ENCODE measurements around the gene PDPR.
"Not testable (repeated sequence)": the region's sequence is repeated elsewhere in the genome, so short reads cannot be mapped to it uniquely, and the experiment has no call there.

Gene PDPR

DNA sequence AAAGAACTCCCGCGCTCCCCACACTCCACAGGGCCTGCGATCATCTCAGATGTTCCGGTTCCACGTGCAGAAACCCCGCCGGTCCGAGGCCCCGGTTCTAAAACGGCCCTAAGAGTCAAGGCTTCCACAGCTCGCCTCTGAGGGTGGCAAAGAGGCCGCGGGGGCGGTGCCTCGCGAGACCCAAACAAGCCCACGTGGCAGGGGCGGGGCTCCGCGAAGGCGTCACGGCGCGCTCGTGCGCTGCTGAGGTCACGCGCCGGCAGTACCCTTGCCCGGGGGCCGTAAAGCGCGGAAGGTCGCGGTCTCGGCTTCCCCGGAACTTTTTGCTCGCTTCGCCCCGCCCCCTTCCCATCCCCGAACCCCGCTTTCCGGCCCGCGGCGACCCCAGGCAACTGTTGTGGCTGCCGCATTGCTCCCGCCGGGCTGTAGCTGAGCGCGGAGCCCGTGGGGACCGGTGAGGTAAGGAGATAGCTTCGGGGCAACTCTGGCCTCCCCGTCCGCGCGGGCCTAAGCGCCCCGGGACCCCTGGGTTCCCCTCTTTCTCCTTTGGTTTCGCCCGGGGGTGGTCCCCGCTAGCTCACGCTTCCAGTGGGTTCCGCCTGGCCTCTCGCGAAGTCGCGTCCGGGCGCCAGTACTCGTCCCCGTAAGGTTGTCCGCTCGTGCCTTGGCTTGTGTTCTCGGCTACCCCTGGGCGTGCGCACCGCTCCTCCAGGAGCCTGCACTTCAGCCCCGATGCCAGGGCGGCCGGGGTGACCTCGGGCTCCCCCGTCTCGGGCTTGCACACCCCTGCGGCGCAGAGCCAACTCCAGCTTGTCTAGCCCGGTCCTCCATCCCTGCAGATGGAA, at the start of gene PDPR:
Gene PDPR (plus strand): TSS at position 351 of the 845 bp plus-strand sequence. CDS start 6,161 bp downstream, outside the sequence.
- peak; percentile 85 for DNase-seq (ENCODE audit: low read depth)

DNA sequence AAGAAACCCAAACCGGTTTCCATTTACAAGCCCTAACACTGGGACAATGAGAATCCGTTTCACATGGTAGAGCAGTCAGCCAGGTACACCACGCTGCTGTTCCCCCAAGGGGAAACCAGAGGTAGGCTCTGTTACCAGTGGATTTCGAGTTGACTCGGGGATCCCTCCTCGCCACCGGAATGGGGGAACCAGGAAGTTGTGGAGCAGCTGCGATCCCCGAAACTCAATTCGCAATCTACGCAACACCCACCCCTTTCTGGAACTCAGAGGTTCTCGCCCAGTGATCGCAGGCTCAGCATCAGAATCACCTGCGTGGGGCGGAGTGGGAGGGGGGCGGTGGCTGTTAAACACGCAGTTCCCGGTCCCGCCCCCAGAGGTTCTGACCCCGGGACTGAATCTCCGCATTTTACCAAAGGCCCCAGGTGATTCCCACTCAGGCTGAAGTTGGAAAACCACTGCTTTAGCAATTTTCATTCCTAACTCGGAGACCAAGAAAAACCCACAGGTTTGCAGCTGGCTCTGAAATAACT, 49.2 kb upstream of the PDPR start:
- DNase-seq (ENCODE audit: low read depth): peak; percentile 7

DNA sequence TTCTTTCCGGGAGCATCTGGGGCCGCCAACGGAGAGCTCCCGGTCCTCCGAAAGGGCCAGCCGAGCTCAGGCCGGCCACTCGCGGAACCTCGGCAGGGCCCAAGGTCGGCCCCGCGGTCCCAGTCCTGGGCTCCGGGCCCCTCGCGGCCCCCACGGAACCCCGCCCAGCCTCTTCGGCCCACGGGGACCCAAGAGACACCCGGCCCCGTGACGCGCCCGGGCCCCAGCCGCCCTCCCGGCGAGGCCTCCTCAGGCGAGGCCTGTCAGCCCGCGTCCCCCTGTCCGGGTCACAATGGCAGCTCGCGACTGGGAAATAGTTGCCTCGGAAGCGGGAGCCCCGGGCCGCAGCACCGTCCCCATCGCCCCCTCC, 48.8 kb upstream of the PDPR start:
- DNase-seq (ENCODE audit: low read depth): not testable (repeated sequence)

DNA sequence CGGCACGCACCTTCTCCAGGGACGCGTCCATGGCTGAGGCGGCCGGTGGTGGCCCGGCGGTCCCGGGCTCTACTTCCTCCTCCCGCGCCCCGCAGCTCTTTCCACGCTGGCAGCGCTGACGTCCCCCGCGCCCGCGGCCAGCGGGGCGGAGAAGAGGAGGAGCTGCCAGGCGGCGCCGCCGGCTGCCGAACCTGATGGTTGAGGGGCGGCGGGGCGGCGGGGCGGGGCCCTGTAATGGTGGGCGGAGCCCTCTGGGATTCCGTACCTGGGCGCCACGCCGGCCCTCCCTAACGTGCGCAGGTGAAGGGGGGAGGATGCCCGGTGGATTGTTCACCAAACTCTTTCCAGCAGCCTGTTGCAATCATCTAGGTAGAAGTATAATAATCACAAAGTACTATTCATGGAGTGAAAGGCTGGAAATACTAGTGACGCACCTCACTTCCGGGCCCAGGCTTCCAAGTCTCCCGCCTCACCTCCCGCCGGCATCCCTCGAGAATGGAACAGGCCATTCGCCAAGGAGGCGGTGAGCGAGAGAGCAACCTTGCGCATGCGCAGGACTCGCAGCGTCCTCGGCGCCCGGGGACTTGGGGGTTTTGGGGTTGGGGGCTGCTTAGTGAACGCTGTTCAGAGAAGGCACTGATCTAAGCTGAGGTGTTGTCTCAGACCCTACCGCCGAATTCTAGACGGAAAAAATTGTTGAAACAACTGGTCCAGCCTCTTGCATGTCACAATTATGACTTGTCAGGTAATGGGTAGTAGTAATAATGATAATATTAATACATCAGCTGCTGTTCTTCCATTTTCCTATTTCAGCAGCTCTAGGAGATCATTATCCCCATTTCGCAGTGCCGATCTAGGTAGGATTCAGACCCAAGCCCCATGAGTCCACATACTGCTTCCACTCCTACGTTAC, 48.1 kb upstream of the PDPR start:
- peak; percentile 71 for DNase-seq (ENCODE audit: low read depth)

DNA sequence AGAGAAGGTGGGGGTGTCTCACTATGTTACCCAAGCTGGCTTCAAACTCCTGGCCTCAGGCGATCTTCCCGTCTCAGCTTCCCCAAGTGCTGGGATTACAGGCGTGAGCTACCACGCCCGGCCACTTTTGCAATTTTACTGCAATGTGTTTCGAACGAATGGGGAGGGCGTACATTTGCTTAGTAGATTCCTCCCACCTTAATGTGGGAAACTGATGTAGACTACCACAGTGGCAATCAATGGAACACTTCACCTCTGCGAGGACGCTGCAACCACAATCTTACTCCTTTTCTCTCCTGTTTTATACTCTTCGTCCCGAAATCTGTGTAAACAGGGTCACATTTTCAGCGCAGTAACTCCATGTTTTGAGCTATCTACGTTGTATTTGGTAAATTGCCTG, 47.4 kb upstream of the PDPR start:
- DNase-seq (ENCODE audit: low read depth): not testable (repeated sequence)

DNA sequence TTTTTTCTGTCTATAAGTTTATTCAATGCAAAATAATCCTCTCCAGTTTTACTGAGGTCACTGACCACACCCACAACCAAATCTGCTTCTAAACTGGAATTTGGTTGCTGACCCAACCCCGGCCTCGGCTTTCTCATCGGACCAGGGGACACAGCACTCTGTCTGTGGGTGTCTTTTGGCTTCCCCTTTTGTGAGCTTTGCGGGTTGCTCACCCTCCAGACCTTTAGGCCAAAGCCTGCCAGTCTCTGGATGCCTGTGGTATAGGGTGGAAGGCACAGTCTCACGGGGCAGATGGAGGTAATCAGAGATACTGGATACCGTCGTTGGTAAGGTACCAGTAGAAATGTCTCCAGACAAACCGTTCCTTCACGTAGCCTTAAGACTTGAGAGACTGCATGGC, 35.1 kb upstream of the PDPR start:
- DNase-seq (ENCODE audit: low read depth): not testable (repeated sequence)

DNA sequence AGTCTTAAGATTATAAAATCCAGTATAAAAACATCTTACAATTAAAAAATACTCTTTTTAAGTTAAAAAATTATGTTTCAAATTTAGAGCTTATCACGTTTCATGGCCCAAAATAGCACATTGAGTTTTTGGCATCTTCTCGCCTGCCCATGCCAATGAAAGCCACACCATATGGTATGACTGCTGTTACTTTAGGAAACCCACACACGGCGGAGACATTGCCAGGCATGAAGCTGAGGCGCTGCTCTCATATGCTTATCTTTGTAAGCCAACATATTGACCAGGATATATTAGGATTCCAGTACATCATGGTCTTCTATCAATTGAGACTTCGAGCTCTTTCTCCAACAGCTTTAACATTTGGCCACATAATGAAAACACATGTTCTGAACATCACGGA, 32.9 kb upstream of the PDPR start:
- DNase-seq (ENCODE audit: low read depth): not testable (repeated sequence)

DNA sequence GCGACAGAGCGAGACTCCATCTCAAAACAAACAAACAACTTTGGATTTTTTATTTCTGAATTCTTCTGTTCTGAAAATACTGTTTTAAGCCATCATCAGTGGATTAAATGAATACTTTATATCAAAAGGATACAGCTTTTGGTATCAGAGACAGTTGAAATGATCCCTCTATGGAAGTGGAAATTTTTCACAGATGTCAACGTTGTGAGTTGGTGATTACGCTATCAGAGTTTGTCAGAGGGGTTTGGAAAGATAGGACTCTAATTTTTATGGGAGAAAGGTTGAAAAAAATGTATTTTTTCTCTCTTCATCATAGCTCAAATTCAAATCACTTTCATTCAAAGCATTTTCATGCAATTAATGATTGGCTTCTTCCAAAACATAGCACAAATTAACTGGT, 30.2 kb upstream of the PDPR start:
- DNase-seq (ENCODE audit: low read depth): not testable (repeated sequence)

DNA sequence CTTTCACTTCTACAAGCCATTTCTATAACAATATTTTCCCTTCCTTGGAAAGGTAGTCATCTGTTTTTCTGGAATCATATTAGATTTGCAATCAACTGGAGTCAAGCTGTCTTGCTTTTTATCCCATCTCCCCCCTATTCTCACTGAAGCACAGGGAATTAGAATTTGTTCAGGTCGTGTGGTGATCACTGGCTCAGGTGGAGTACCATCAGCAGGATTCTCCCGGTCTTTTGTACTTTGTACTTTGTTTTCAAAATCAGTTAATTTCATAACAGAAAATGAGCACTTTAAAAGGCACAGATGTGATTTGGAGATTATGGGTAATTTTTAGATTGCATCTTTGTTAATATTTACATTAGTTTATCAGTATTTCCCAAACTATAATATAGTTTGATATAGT, 26.0 kb upstream of the PDPR start:
- DNase-seq (ENCODE audit: low read depth): not testable (repeated sequence)

DNA sequence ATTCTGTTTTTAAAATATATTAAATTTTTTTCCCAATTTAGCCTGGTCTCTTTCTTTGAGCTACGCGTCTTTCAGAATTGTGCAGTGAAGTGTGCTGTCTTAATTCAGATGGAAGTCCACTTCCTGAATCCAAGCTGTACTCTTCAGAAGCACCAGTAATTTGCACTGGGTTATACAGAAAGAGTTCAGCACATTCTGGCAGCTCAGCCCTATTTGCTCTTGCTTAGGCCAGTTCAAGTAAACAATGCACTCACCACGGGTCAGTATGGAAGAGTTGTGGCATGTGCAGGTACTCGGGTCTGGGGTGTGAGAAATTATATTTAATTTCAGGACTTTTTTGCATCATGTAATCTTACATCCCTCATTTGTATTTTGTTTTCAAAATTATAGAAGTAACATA, 25.3 kb upstream of the PDPR start:
- not testable (repeated sequence) for DNase-seq (ENCODE audit: low read depth)

DNA sequence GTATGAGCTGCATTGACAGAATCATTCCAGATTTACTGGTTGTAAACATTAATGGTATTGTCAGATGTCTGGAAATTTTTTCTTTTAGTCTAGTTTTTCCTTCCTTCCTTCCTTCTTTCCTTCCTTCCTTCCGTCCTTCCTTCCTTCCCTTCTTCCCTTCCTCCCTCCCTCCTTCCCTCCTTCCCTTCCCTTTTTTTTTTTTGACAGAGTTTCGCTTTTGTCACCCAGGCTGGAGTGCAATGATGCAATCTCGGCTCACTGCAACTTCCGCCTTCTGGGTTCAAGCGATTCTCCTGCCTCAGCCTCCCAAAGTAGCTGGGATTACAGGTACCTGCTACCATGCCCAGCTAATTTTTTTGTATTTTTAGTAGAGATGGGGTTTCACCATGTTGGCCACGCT, 24.8 kb upstream of the PDPR start:
- DNase-seq (ENCODE audit: low read depth): not testable (repeated sequence)

DNA sequence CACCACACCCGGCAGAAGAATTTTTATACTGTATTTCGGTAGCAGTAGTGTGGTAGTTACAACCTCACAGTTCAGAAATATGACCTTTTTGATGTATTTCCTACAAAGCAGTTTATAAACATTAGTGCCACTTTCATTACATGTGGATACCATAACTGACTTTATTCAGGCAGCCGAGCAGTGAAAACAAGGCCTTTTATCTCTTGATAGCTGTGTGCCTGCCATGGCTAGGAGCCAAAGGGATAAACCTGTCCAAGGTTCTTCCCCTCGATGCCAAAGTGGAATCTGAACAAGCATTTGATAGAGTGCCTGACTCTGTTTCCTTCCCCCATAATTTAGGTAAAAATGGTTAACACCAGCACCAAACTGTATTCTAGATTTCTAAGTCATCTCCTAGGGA, 23.0 kb upstream of the PDPR start:
- DNase-seq (ENCODE audit: low read depth): not testable (repeated sequence)

DNA sequence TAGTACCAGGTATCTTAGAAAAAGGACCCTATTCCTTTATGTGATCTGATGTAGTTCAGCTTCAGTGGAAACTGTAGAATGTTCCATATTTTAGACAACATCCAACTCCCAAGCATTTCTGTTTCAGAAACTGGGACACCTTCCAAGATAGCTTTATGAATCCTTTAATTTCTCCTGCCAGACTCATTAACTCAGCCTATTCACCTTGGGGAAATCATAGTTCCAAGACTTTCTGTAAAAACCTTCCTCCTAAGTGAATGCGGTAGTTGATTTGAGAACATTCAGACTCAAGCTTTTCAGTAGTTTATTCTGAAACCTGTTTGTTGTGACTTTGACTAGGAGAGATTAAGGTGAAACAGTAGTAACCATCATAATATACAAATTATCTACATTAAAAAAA, 20.0 kb upstream of the PDPR start:
- not testable (repeated sequence) for DNase-seq (ENCODE audit: low read depth)

DNA sequence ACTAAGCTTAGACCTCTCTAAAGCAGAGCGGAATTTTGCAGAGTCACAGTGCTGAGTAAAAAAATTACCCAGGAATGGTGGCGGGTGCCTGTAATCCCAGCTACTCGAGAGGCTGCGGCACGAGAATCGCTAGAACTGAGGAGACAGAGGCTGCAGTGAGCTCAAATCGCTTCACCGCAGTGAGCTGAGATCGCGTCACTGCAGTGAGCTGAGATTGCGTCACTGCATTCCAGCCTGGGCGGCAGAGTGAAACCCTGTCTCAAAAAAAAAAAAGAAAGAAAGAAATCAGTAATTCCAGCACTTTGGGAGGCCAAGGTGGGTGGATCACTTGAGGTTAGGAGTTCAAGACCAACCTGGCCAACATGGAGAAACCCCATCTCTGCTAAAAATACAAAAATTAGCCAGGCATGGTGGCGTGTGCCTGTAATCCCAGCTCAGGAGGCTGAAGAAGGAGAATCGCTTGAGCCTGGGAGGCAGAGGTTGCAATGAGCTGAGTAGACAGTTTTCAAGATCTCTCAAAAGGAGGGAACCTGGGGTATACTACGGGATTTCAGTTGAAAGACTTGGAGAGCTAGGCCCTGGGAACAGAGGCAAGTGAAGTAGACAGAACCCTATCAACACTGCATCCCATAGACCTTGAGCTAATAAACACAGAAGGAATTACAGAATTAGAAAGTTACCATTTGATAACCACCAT, 4.4 kb upstream of the PDPR start:
- DNase-seq (ENCODE audit: low read depth): peak; percentile 70

DNA sequence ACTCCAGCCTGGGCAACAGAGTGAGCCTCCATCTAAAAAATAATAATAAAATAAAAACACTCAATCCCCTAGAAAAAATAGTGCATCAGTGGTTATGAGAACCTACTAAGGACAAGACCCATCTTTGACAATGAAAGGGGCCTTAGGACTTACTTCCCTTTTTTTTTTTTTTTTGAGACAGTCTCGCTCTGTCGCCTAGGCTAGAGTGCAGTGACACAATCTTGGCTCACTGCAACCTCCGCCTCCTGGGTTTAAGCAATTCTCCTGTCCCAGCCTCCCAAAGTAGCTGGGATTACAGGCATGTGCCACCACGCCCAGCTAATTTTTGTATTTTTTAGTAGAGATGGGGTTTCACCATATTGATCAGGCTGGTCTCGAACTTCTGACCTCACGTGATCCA, 2.0 kb upstream of the PDPR start:
- not testable (repeated sequence) for DNase-seq (ENCODE audit: low read depth)

DNA sequence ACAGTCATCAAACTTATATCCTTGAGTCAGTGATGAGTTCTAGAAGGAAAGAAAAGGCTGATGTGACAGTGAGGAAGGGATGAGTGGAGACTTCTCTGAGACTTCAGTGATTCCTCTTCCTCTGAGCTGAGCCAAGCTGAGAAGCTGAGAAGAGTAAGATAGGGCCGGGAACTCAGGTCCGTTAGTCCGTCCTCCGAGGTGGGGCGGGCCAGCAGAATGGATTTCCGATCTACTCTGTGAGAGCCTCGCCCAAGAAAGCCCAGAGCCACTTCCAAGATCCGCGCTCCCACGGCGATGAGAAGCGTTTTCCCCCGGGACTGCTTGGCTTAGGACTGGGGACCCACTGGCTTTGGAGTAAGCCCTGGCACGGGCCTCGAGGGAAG, 542 bp upstream of the PDPR start:
- DNase-seq (ENCODE audit: low read depth): not testable (repeated sequence)

DNA sequence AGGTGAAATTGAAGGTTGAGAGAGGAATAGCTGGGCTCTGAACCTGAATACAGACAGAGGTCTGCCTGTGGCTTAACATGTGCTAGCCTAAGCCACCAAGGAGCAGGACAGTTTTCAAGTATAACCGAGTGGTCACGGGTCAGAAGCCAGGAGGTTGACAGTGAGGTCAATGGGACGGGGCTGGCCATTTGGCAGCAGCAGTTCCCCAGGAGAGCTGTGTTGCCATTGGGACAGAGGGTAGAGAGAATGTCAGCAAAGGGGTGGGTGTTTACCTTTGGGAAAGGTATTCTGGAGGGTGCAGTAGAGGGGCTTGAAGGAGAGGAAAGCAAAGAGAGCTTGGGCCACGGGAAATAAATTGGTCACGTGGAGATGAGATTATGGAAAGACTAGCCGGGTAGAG, 4.2 kb downstream of the PDPR start:
- not testable (repeated sequence) for DNase-seq (ENCODE audit: low read depth)

DNA sequence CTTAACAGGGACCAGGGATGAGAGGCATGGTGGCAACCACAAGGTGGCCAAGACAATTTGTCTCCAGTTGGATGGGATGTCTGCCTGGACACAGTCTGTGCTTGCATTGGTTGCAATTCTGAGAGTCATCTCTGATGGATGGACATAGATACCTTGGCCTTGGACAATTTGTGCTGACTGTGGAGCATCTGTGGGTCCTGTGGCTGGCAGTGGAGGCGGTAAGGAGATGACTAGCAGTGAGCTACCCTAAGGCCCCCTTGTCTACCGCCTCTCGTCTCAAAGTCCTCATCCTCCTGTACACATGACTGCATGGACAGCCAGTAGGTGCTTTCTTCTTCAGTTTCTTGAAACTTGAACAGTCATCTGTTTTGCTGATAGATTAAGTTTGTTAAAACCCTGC, 4.6 kb downstream of the PDPR start:
- not testable (repeated sequence) for DNase-seq (ENCODE audit: low read depth)

DNA sequence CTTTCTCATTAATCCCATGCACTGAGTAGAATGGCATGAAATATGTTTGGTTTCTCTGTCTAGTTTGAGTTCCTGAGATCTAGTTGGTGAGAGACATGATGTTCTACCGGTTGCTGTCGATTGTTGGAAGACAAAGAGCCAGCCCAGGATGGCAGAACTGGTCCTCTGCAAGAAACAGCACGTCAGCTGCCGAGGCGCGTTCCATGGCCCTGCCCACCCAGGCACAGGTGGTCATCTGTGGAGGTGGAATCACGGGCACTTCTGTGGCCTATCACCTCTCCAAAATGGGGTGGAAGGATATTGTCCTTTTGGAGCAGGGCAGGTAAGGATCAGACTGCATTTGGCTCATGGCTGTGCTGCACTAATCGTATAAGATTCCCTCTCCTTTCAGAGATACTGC, 6.3 kb downstream of the PDPR start:
- not testable (repeated sequence) for DNase-seq (ENCODE audit: low read depth)

DNA sequence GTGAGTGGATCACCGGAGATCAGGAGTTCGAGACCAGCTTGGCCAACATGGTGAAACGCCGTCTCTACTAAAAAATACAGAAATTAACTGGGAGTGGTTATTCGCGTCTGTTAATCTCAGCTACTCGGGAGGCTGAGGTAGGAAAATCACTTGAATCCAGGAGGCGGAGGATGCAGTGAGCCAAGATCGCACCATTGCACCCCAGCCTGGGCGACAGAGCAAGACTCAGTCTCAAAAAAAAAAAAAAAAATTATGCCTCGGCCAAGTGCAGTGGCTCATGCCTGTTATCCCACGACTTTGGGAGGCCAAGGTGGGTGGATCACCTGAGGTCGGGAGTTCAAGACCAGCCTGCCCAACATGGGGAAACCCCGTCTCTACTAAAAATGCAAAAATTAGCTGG, 9.7 kb downstream of the PDPR start:
- not testable (repeated sequence) for DNase-seq (ENCODE audit: low read depth)

DNA sequence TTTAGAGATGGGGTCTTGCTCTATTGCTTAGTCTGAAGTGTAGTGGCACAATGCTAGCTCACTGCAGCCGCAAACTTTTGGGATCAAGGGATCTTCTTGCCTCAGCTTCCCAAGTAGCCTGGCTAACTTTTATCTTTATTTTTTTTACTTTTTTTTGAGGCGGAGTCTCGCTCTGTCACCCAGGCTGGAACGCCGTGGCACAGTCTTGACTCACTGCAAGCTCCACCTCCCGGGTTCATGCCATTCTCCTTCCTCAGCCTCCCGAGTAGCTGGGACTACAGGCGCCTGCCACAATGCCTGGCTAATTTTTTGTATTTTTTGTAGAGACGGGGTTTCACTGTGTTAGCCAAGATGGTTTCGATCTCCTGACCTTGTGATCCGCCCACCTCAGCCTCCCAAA, 12.1 kb downstream of the PDPR start:
- DNase-seq (ENCODE audit: low read depth): not testable (repeated sequence)

DNA sequence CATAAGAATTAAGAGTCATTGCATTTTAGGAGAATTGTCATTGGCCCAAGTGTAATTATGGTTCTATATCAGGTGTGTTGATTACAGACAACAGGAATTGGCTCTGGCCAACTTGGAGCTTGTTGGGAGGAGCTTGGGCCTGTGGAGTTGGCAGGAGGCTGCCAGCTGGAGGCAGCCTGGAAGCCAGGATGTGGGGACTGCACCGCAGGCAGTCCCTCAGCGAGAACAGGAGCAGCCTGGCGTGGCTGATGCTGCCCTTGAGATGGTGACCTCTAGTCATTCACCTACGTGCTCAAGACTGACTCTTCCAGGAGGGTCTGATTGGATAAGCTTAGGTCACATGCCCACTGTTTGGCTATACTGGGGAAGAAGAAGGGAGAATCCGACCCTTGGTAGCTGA, 13.6 kb downstream of the PDPR start:
- not testable (repeated sequence) for DNase-seq (ENCODE audit: low read depth)

All from amniotic epithelial cell (primary cell).